GM12878 (cell line): ENCODE data around the gene GHDC. TPM values are rescaled to one million over a fixed set of nuclear protein-coding genes. Genes with fewer than 3 reads are reported as not detected.

Source experiments
- ASH2L ChIP-seq: fragments of 300-600, 200-600 bp; sonication (generic); IDR thresholded peaks from 2 replicates; pipeline ENCODE4 v1.6.1; 2017; ENCODE audit warnings: low read depth, mild to moderate bottlenecking, borderline replicate concordance
- BHLHE40 ChIP-seq, 2 experiments: fragments of 450-650 bp in 1 of 2; IDR thresholded peaks; 2 replicates each; pipeline ENCODE4 v1.6.1; 2011 to 2017; ENCODE audit warnings: low read depth in 2 of 2, borderline replicate concordance in 1 of 2, improper control_type of control experiment in 1 of 2, low read length in 1 of 2, mild to moderate bottlenecking in 1 of 2
- CREM ChIP-seq: IDR thresholded peaks from 2 replicates; pipeline ENCODE4 v1.6.1; 2014; ENCODE audit warnings: antibody characterized with exemption, low read depth
- DPF2 ChIP-seq: fragments of 450-650 bp; IDR thresholded peaks from 2 replicates; pipeline ENCODE4 v1.6.1; 2017; ENCODE audit warnings: mild to moderate bottlenecking
- ESRRA ChIP-seq: IDR thresholded peaks from 2 replicates; pipeline ENCODE4 v1.6.1; 2012; ENCODE audit warnings: mild to moderate bottlenecking, low read length, improper control_type of control experiment
- FOS ChIP-seq: IDR thresholded peaks from 3 replicates; pipeline ENCODE4 v1.6.1; 2011; ENCODE audit warnings: borderline replicate concordance; ENCODE audit not compliant: insufficient read length; ENCODE audit errors: extremely low read depth
- FOXK2 ChIP-seq: fragments of 450-650 bp; IDR thresholded peaks from 2 replicates; pipeline ENCODE4 v1.6.1; 2017; ENCODE audit warnings: mild to moderate bottlenecking, moderate library complexity
- FOXM1 ChIP-seq: IDR thresholded peaks from 2 replicates; pipeline ENCODE4 v1.6.1; 2012; ENCODE audit warnings: low read depth, mild to moderate bottlenecking, inconsistent platforms, low read length, moderate library complexity
- HDAC6 ChIP-seq: fragments of 200-600 bp; sonication (generic); IDR thresholded peaks from one replicate; pipeline ENCODE4 v1.8.0; 2017; ENCODE audit warnings: antibody characterized with exemption; ENCODE audit not compliant: unreplicated experiment
- IRF4 ChIP-seq: IDR thresholded peaks from 2 replicates; pipeline ENCODE4 v1.6.1; 2011; ENCODE audit warnings: low read depth, low read length
- NBN ChIP-seq: fragments of 450-650 bp; IDR thresholded peaks from 2 replicates; pipeline ENCODE4 v1.6.1; 2016
- PML ChIP-seq: IDR thresholded peaks from 2 replicates; pipeline ENCODE4 v1.6.1; 2012; ENCODE audit warnings: low read length, inconsistent platforms
- RBBP5 ChIP-seq: fragments of 200-600 bp; sonication (generic); conservative IDR thresholded peaks from 2 replicates; pipeline ENCODE4 v1.6.1; 2016
- SMARCA5 ChIP-seq: fragments of 450-650 bp; IDR thresholded peaks from 2 replicates; pipeline ENCODE4 v1.6.1; 2017; ENCODE audit warnings: mild to moderate bottlenecking
- SMC3 ChIP-seq: IDR thresholded peaks from 2 replicates; pipeline ENCODE4 v1.6.1; 2011; ENCODE audit warnings: low read length, improper control_type of control experiment, borderline replicate concordance
- TCF3 ChIP-seq: IDR thresholded peaks from 2 replicates; pipeline ENCODE4 v1.6.1; 2012; ENCODE audit warnings: low read depth, mild to moderate bottlenecking, low read length, borderline replicate concordance; ENCODE audit not compliant: insufficient read depth
- ZNF217 ChIP-seq: fragments of 450-650 bp; IDR thresholded peaks from 2 replicates; pipeline ENCODE4 v1.6.1; 2017; ENCODE audit warnings: antibody characterized with exemption, mild to moderate bottlenecking
- ZZZ3 ChIP-seq: IDR thresholded peaks from 2 replicates; pipeline ENCODE4 v1.6.1; 2011; ENCODE audit warnings: low read depth; ENCODE audit not compliant: control insufficient read depth, insufficient read length
- polyA plus RNA-seq, 11 experiments: library from polyadenylated mRNA; depleted of rRNA in 4 of 11; unstranded in 6 of 11; stranded (reverse) in 5 of 11; fragments of >200 nt; fragmentation: Nextera tagmentation in 4 of 11; fragmentation: Illumina TruSeq in 1 of 11; extraction: Ambion mirVana in 4 of 11; extraction: Trizol in 1 of 11; gene quantifications; 1 replicate in 1 of 11; 2 replicates in 10 of 11; pipeline versions ENCODE4 v1.2.1 to v1.2.3, GENCODE V29; 2011 to 2016; ENCODE audit warnings: inconsistent platforms in 2 of 11, missing spikeins in 2 of 11, low read depth in 1 of 11
- total RNA-seq, 4 experiments: library from RNA; depleted of rRNA in 3 of 4; stranded (reverse); fragments of >200 nt in 3 of 4; fragmentation: Illumina TruSeq in 1 of 4; extraction: Trizol in 1 of 4; gene quantifications; 2 replicates each; pipeline versions ENCODE4 v1.2.1 to v1.2.3, GENCODE V29; 2013 to 2021
- TF ChIP-seq, protein P1 (sequence below): IDR thresholded peaks from 2 replicates; pipeline ENCODE4 v1.6.1; 2012; ENCODE audit warnings: low read depth, low read length, improper control_type of control experiment
- TF ChIP-seq, protein P2 (sequence below): fragments of 450-650 bp; formaldehyde crosslinking; IDR thresholded peaks from 2 replicates; pipeline ENCODE4 v1.4.0; 2022; ENCODE audit warnings: mild to moderate bottlenecking, moderate library complexity
- TF ChIP-seq, protein P3 (sequence below): IDR thresholded peaks from 2 replicates; pipeline ENCODE4 v1.6.1; 2012; ENCODE audit warnings: low read depth, low read length, improper control_type of control experiment
- TF ChIP-seq, protein P4 (sequence below): fragments of 450-650 bp; IDR thresholded peaks from 2 replicates; pipeline ENCODE4 v1.6.1; 2017; ENCODE audit warnings: mild to moderate bottlenecking, moderate library complexity

The GHDC gene
- total and polyA plus RNA-seq, 10 of the 15 experiments (the other 5 are each of a cell fraction or from before 2014, with no cell fraction given) = 0.72 to 20.6 (median 12.9) TPM

DNA sequence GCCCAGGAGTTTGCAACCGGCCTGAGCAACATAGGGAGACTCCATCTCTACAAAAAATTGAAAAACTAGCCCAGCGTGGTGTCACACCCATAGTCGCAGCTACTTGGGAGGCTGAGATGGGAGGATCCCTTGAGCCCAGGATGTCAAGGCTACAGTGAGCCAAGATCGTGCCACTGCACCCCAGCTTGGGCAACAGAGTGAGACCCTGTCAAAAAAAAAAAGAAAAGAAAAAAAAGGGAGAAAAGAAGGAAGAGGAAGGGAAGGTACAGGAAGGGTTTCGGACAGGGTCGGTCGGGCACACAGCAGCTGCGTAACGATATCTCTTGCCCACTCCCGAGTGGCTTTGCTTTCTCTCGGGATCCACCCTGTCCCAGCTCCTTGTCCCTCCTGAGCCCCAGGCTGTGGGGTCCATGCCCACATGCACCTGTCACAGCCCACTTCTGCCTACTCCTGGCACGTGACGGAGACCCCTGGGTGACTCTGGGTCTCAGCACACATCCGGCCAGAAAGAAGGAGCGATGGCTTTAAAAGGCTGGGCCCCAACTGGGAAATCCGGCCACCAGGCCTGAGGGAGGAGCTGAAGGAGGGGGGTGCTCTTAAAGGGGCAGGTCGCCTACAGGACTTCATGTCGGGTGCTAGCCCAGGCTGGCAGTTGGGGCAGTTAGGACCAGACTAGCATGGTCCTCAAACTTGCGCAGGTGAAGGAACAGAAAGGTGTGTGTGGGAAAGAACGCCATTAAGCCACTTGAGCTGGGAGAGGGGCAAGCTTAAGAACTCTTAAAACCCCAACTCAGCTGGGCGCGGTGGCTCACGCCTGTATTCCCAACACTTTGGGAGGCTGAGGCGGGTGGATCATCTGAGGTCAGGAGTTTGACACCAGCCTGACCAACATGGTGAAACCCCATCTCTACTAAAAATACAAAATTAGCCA, at the start of gene GHDC (continued):
- TF ChIP-seq, protein P1, sequence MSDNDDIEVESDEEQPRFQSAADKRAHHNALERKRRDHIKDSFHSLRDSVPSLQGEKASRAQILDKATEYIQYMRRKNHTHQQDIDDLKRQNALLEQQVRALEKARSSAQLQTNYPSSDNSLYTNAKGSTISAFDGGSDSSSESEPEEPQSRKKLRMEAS = peak; percentile 79
- TF ChIP-seq DPF2 (no peak), TCF3 (no peak), FOXK2 (no peak), BHLHE40 (IDR thresholded peaks at IDR 0.05; ENCODE audit: borderline replicate concordance in 1 of 2, low read depth in 2 of 2, low read length in 1 of 2) (peak; percentile 97 to 98), ASH2L (no peak), HDAC6 (no peak), NBN (peak; percentile 80; the same call in 1 of the 2 replicates), ZNF217 (no peak), RBBP5 (no peak), SMC3 (no peak), PML (peak; percentile 50; the same call in 1 of the 2 replicates), FOXM1 (no peak), SMARCA5 (no peak), CREM (no peak), FOS (no peak), IRF4 (no peak), ESRRA (no peak), ZZZ3 (no peak)
- TF ChIP-seq, protein P2, sequence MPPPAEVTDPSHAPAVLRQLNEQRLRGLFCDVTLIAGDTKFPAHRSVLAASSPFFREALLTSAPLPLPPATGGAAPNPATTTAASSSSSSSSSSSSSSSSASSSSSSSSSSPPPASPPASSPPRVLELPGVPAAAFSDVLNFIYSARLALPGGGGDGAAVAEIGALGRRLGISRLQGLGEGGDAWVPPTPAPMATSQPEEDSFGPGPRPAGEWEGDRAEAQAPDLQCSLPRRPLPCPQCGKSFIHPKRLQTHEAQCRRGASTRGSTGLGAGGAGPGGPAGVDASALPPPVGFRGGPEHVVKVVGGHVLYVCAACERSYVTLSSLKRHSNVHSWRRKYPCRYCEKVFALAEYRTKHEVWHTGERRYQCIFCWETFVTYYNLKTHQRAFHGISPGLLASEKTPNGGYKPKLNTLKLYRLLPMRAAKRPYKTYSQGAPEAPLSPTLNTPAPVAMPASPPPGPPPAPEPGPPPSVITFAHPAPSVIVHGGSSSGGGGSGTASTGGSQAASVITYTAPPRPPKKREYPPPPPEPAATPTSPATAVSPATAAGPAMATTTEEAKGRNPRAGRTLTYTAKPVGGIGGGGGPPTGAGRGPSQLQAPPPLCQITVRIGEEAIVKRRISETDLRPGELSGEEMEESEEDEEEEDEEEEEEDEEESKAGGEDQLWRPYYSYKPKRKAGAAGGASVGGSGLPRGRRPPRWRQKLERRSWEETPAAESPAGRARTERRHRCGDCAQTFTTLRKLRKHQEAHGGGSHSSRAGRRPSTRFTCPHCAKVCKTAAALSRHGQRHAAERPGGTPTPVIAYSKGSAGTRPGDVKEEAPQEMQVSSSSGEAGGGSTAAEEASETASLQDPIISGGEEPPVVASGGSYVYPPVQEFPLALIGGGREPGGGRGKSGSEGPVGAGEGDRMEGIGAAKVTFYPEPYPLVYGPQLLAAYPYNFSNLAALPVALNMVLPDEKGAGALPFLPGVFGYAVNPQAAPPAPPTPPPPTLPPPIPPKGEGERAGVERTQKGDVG = no peak
- TF ChIP-seq, protein P3, sequence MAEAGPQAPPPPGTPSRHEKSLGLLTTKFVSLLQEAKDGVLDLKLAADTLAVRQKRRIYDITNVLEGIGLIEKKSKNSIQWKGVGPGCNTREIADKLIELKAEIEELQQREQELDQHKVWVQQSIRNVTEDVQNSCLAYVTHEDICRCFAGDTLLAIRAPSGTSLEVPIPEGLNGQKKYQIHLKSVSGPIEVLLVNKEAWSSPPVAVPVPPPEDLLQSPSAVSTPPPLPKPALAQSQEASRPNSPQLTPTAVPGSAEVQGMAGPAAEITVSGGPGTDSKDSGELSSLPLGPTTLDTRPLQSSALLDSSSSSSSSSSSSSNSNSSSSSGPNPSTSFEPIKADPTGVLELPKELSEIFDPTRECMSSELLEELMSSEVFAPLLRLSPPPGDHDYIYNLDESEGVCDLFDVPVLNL = no peak
- TF ChIP-seq, protein P4, sequence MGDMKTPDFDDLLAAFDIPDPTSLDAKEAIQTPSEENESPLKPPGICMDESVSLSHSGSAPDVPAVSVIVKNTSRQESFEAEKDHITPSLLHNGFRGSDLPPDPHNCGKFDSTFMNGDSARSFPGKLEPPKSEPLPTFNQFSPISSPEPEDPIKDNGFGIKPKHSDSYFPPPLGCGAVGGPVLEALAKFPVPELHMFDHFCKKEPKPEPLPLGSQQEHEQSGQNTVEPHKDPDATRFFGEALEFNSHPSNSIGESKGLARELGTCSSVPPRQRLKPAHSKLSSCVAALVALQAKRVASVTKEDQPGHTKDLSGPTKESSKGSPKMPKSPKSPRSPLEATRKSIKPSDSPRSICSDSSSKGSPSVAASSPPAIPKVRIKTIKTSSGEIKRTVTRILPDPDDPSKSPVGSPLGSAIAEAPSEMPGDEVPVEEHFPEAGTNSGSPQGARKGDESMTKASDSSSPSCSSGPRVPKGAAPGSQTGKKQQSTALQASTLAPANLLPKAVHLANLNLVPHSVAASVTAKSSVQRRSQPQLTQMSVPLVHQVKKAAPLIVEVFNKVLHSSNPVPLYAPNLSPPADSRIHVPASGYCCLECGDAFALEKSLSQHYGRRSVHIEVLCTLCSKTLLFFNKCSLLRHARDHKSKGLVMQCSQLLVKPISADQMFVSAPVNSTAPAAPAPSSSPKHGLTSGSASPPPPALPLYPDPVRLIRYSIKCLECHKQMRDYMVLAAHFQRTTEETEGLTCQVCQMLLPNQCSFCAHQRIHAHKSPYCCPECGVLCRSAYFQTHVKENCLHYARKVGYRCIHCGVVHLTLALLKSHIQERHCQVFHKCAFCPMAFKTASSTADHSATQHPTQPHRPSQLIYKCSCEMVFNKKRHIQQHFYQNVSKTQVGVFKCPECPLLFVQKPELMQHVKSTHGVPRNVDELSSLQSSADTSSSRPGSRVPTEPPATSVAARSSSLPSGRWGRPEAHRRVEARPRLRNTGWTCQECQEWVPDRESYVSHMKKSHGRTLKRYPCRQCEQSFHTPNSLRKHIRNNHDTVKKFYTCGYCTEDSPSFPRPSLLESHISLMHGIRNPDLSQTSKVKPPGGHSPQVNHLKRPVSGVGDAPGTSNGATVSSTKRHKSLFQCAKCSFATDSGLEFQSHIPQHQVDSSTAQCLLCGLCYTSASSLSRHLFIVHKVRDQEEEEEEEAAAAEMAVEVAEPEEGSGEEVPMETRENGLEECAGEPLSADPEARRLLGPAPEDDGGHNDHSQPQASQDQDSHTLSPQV = no peak; the same call in 1 of the 2 replicates
